Measurements from ENCODE around the gene UCN. TPM values are rescaled to one million over a fixed set of nuclear protein-coding genes. Genes with fewer than 3 reads are reported as not detected.

UCN gene
- total RNA-seq, 2 donors from 2014 or later, result 0.59 to 0.75 TPM

DNA sequence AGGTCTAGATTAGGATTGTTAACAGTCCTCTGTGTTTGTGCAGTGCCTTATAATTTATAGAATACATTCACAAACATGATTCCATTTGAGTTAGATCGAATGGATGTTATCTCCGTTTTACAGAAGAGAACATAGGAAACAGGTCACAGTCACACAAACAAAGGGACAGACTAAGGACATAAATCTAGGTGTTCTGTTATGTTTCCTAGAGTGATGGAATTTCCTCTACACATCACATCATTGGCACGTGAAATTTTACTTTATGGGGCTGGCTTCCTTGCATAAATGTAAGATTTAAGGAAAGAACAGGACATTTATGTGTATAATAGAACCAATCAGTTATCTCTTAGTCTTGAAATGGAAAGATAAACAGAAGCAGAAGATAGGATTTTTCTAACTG is 19.6 kb downstream of the UCN start:
- no peaks in the 10 kb centered on the region for H3K27me3 ChIP-seq (ENCODE audit: control insufficient read depth, insufficient read depth, low read length, poor library complexity, severe bottlenecking)
- no peaks in the 10 kb centered on the region for H3K36me3 ChIP-seq (ENCODE audit: control insufficient read depth, insufficient read depth, low read length)
- no peak for DNase-seq
- Mint-ChIP-seq H3K27ac (no peak overlapping the region), H3K27me3 (ENCODE audit: insufficient read depth) (no peaks in the 10 kb centered on the region), H3K36me3 (ENCODE audit: low read depth) (no peaks in the 10 kb centered on the region), H3K9me3 (no peaks in the 10 kb centered on the region), H3K4me3 (no peak overlapping the region), H3K4me1 (peaks cover 18% of the 10 kb centered on the region)
- peaks cover 7% of the 10 kb centered on the region for H3K4me1 ChIP-seq (ENCODE audit: control insufficient read depth, insufficient read depth, low read length)
- H3K27ac ChIP-seq (ENCODE audit: low read depth, low read length), result no peak overlapping the region
- TF ChIP-seq, protein P1, sequence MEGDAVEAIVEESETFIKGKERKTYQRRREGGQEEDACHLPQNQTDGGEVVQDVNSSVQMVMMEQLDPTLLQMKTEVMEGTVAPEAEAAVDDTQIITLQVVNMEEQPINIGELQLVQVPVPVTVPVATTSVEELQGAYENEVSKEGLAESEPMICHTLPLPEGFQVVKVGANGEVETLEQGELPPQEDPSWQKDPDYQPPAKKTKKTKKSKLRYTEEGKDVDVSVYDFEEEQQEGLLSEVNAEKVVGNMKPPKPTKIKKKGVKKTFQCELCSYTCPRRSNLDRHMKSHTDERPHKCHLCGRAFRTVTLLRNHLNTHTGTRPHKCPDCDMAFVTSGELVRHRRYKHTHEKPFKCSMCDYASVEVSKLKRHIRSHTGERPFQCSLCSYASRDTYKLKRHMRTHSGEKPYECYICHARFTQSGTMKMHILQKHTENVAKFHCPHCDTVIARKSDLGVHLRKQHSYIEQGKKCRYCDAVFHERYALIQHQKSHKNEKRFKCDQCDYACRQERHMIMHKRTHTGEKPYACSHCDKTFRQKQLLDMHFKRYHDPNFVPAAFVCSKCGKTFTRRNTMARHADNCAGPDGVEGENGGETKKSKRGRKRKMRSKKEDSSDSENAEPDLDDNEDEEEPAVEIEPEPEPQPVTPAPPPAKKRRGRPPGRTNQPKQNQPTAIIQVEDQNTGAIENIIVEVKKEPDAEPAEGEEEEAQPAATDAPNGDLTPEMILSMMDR (conservative IDR thresholded peaks at IDR 0.05), result no peak
- H3K9me3 ChIP-seq (ENCODE audit: control insufficient read depth, low read length), result no peaks in the 10 kb centered on the region
- WGBS, 2 experiments (ENCODE audit: insufficient coverage in 1 of 2, insufficient read length in 1 of 2), result 98% methylated on average over 3 of the region's 3 CpGs; no CpG with 5 or more reads in 1 of the 2 experiments
- no peak overlapping the region for H3K4me3 ChIP-seq (ENCODE audit: low read length)
- no peak overlapping the region for H3K9ac ChIP-seq (ENCODE audit: extremely low read depth, low read length, poor library complexity, severe bottlenecking)

DNA sequence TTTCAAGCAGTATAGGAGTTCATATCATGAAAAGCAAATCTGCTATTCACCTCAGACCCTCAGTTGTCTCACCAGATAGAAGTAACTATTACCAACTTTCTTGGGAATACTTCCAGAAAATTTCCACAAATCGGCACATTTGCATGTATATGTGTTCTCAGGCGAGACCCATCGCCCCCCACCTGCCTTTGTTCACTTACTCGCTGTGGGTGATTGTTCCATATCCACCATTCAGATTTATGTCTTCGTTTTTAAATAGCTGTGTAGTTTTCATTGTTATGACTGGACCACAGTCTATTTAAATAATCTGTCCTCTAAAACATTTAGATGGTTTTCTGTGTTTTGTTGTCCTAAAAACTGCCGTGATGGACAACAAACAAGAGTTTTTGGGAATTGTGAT is 22.8 kb downstream of the UCN start:
- Histone ChIP-seq H3K36me3 (ENCODE audit: control insufficient read depth, insufficient read depth, low read length) (no peaks in the 10 kb centered on the region), H3K4me3 (ENCODE audit: low read length) (no peak overlapping the region), H3K9me3 (ENCODE audit: control insufficient read depth, low read length) (no peaks in the 10 kb centered on the region), H3K27ac (ENCODE audit: low read depth, low read length) (no peak overlapping the region), H3K4me1 (ENCODE audit: control insufficient read depth, insufficient read depth, low read length) (peaks cover 16% of the 10 kb centered on the region), H3K27me3 (ENCODE audit: control insufficient read depth, insufficient read depth, low read length, poor library complexity, severe bottlenecking) (no peaks in the 10 kb centered on the region), H3K9ac (ENCODE audit: extremely low read depth, low read length, poor library complexity, severe bottlenecking) (no peak overlapping the region)
- Mint-ChIP-seq H3K27ac (no peak overlapping the region), H3K36me3 (ENCODE audit: low read depth) (no peaks in the 10 kb centered on the region), H3K4me3 (no peak overlapping the region), H3K4me1 (peaks cover 19% of the 10 kb centered on the region), H3K9me3 (no peaks in the 10 kb centered on the region), H3K27me3 (ENCODE audit: insufficient read depth) (peaks cover 5% of the 10 kb centered on the region)
- TF ChIP-seq, protein P1 (conservative IDR thresholded peaks at IDR 0.05), result no peak
- 72 to 73% methylated on average over 5 to 6 of the region's 6 CpGs for WGBS, 2 experiments (ENCODE audit: insufficient coverage in 1 of 2, insufficient read length in 1 of 2)
- no peak for DNase-seq

DNA sequence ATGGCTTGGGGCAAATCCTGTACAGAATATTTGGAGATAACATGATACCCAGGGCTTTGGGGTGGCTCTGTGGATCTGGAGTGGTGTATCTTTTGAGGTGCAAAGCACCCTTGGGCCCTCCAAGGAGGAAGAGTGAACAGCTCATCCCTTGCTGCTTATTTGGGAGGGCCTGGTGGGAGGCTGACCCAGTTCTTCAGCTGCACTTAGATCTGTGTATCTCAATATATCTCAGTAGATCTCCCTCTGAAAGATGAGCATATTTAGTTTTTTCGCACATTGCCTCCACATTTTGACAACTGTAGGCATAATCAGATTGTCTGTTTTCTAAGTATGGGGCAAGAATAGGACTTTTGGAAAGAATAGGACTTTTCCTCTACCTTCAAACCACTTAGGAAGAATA is 23.2 kb downstream of the UCN start:
- WGBS, 2 experiments (ENCODE audit: insufficient coverage in 1 of 2, insufficient read length in 1 of 2), result 80 to 91% methylated on average over 1 of the region's 1 CpG
- H3K27me3 Mint-ChIP-seq (ENCODE audit: insufficient read depth), result peaks cover 5% of the 10 kb centered on the region
- DNase-seq, result no peak
- no peak overlapping the region for H3K27ac Mint-ChIP-seq
- no peaks in the 10 kb centered on the region for H3K9me3 ChIP-seq (ENCODE audit: control insufficient read depth, low read length)
- H3K36me3 Mint-ChIP-seq (ENCODE audit: low read depth), result no peaks in the 10 kb centered on the region
- no peak overlapping the region for H3K4me3 ChIP-seq (ENCODE audit: low read length)
- no peak overlapping the region for H3K4me3 Mint-ChIP-seq
- no peaks in the 10 kb centered on the region for H3K9me3 Mint-ChIP-seq
- peaks cover 16% of the 10 kb centered on the region for H3K4me1 ChIP-seq (ENCODE audit: control insufficient read depth, insufficient read depth, low read length)
- no peak overlapping the region for H3K27ac ChIP-seq (ENCODE audit: low read depth, low read length)
- TF ChIP-seq, protein P1 (conservative IDR thresholded peaks at IDR 0.05), result no peak
- no peak overlapping the region for H3K9ac ChIP-seq (ENCODE audit: extremely low read depth, low read length, poor library complexity, severe bottlenecking)
- no peaks in the 10 kb centered on the region for H3K36me3 ChIP-seq (ENCODE audit: control insufficient read depth, insufficient read depth, low read length)
- no peaks in the 10 kb centered on the region for H3K27me3 ChIP-seq (ENCODE audit: control insufficient read depth, insufficient read depth, low read length, poor library complexity, severe bottlenecking)
- H3K4me1 Mint-ChIP-seq, result peaks cover 19% of the 10 kb centered on the region
